ENCODE results near the gene PRELID2.

PRELID2 gene

GRCh38 chr5:145847499-145848497, 12.7 kb upstream of the PRELID2 start:
- Histone ChIP-seq H3K36me3 (replicated peaks; ENCODE audit: low read depth, low read length) (no peaks in the 10 kb centered on the region), H2AFZ (ENCODE audit: low read depth, low read length) (no peak overlapping the region), H3K9ac (ENCODE audit: low read length) (no peak overlapping the region), H3K27ac (ENCODE audit: low read length) (no peak overlapping the region), H4K20me1 (ENCODE audit: insufficient read depth, low read length) (no peaks in the 10 kb centered on the region), H3K79me2 (ENCODE audit: low read length) (no peaks in the 10 kb centered on the region), H3K4me2 (ENCODE audit: low read length) (no peak overlapping the region), H3K4me1 (ENCODE audit: low read length) (no peaks in the 10 kb centered on the region), H3K9me3 (ENCODE audit: insufficient read depth, low read length) (no peaks in the 10 kb centered on the region), H3K27me3 (ENCODE audit: low read depth, low read length) (no peaks in the 10 kb centered on the region; the same call in 1 of the 2 replicates), H3K4me3 (ENCODE audit: low read length) (no peak overlapping the region)
- TF ChIP-seq CTCF (IDR thresholded peaks at IDR 0.05; ENCODE audit: low read depth, low read length) (no peak), EZH2phosphoT487 (IDR thresholded peaks at IDR 0.05; ENCODE audit: low read depth) (no peak)

GRCh38 chr5:145846081-145846480, 10.9 kb upstream of the PRELID2 start:
- H3K9me3 ChIP-seq (ENCODE audit: insufficient read depth, low read length), result no peaks in the 10 kb centered on the region
- H3K9ac ChIP-seq (ENCODE audit: low read length), result no peak overlapping the region
- no peak overlapping the region for H3K27ac ChIP-seq (ENCODE audit: low read length)
- TF ChIP-seq EZH2phosphoT487 (IDR thresholded peaks at IDR 0.05; ENCODE audit: low read depth) (no peak), CTCF (IDR thresholded peaks at IDR 0.05; ENCODE audit: low read depth, low read length) (no peak)
- no peak overlapping the region for H3K4me2 ChIP-seq (ENCODE audit: low read length)
- H3K4me1 ChIP-seq (ENCODE audit: low read length), result no peaks in the 10 kb centered on the region
- H3K27me3 ChIP-seq (ENCODE audit: low read depth, low read length), result no peaks in the 10 kb centered on the region; the same call in 1 of the 2 replicates
- H3K79me2 ChIP-seq (ENCODE audit: low read length), result no peaks in the 10 kb centered on the region
- H2AFZ ChIP-seq (ENCODE audit: low read depth, low read length), result no peak overlapping the region
- no peaks in the 10 kb centered on the region for H4K20me1 ChIP-seq (ENCODE audit: insufficient read depth, low read length)
- H3K36me3 ChIP-seq (replicated peaks; ENCODE audit: low read depth, low read length), result no peaks in the 10 kb centered on the region
- H3K4me3 ChIP-seq (ENCODE audit: low read length), result no peak overlapping the region

GRCh38 chr5:145841299-145841698, 6.2 kb upstream of the PRELID2 start:
- Histone ChIP-seq H3K27ac (ENCODE audit: low read length) (no peak overlapping the region), H3K4me1 (ENCODE audit: low read length) (no peaks in the 10 kb centered on the region), H3K9ac (ENCODE audit: low read length) (no peak overlapping the region), H3K4me3 (ENCODE audit: low read length) (no peak overlapping the region), H3K36me3 (replicated peaks; ENCODE audit: low read depth, low read length) (no peaks in the 10 kb centered on the region), H4K20me1 (ENCODE audit: insufficient read depth, low read length) (no peaks in the 10 kb centered on the region), H3K79me2 (ENCODE audit: low read length) (no peaks in the 10 kb centered on the region), H2AFZ (ENCODE audit: low read depth, low read length) (no peak overlapping the region), H3K27me3 (ENCODE audit: low read depth, low read length) (no peaks in the 10 kb centered on the region), H3K4me2 (ENCODE audit: low read length) (no peak overlapping the region), H3K9me3 (ENCODE audit: insufficient read depth, low read length) (no peaks in the 10 kb centered on the region)
- TF ChIP-seq CTCF (IDR thresholded peaks at IDR 0.05; ENCODE audit: low read depth, low read length) (no peak), EZH2phosphoT487 (IDR thresholded peaks at IDR 0.05; ENCODE audit: low read depth) (no peak)

GRCh38 chr5:145840458-145841132, 5.5 kb upstream of the PRELID2 start:
- Histone ChIP-seq H3K4me1 (ENCODE audit: low read length) (no peaks in the 10 kb centered on the region), H3K4me2 (ENCODE audit: low read length) (no peak overlapping the region), H3K9ac (ENCODE audit: low read length) (no peak overlapping the region), H3K36me3 (replicated peaks; ENCODE audit: low read depth, low read length) (no peaks in the 10 kb centered on the region), H3K79me2 (ENCODE audit: low read length) (no peaks in the 10 kb centered on the region), H2AFZ (ENCODE audit: low read depth, low read length) (no peak overlapping the region), H3K4me3 (ENCODE audit: low read length) (no peak overlapping the region), H3K27ac (ENCODE audit: low read length) (no peak overlapping the region), H3K27me3 (ENCODE audit: low read depth, low read length) (no peaks in the 10 kb centered on the region), H3K9me3 (ENCODE audit: insufficient read depth, low read length) (no peaks in the 10 kb centered on the region), H4K20me1 (ENCODE audit: insufficient read depth, low read length) (no peaks in the 10 kb centered on the region)
- TF ChIP-seq CTCF (IDR thresholded peaks at IDR 0.05; ENCODE audit: low read depth, low read length), result no peak
- no peak for TF ChIP-seq EZH2phosphoT487 (IDR thresholded peaks at IDR 0.05; ENCODE audit: low read depth)

All from OCI-LY3 (cell line).